LNCaP clone FGC (cell line): ENCODE results near the gene CXCR3.

Experiments used
- DNase-seq: peaks from one replicate; pipeline ENCODE4 v3.0.0-alpha.2; 2011; ENCODE audit warnings: low read depth
- H3K4me3 ChIP-seq: 2 replicates; pipeline ENCODE4 v1.5.1; 2011; ENCODE audit warnings: mild to moderate bottlenecking, low read depth, low read length, control low read depth
- TF ChIP-seq, protein P1 (sequence below): IDR thresholded peaks from 2 replicates; pipeline ENCODE4 v1.5.1; 2012; ENCODE audit warnings: mild to moderate bottlenecking; ENCODE audit not compliant: control insufficient read depth, insufficient read depth; ENCODE audit errors: extremely low read depth

CXCR3 gene

DNA sequence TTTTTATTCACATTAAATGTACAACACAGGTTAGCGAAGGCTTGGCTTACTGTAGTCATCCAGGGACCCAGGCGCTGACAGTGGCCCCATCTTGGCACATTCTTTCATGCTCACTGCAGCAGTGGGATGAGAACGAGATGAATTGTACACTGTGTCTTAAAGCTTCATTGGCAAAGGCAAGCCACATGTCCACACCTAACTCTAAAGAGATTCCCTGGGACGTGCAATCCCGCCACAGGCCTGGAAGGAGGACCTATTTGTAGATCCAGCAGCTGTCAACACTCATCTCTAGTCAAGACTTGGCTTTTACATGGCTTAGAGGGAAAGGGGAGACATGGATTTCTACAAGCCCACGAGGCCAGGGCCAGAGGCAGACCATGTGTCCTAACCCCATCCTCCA lies 16.1 kb upstream of the CXCR3 start:
- H3K4me3 ChIP-seq: no peak overlapping the region

DNA sequence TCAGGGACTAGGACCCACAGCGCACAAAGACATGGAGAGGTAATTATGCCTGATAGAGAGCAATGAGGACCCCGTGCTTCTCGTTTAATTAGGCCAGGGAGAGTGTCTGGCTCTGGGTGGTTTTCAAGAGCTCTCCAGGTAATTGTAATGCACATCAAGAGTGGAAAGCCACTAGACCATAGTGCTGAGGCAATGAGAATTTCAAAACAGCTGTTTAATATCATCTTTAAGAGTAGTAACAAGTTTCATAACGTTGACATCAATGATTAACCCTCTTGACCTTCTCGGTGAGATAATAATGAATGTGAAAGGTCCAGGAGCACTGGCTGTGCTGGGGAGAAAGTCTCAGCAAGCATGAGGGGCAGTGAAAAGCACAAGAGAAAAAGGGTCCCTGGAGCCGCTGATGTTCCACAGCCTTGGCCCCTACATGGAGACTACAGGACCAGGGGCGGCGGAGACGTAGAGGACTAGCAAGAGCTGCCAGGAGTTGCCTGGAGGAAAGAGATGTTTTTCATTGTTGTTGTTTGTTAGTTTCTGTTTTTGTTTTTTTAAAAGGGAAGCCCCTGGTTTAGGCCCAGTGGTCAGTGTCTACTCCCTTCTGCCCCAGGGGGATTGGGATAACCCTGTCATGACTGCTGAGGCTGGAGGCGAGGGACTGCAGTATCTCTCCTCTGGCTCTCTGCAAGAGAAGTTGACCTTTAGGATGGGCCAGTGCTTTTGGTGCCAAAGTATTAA lies 14.8 kb upstream of the CXCR3 start:
- DNase-seq: no peak
- TF ChIP-seq, protein P1, sequence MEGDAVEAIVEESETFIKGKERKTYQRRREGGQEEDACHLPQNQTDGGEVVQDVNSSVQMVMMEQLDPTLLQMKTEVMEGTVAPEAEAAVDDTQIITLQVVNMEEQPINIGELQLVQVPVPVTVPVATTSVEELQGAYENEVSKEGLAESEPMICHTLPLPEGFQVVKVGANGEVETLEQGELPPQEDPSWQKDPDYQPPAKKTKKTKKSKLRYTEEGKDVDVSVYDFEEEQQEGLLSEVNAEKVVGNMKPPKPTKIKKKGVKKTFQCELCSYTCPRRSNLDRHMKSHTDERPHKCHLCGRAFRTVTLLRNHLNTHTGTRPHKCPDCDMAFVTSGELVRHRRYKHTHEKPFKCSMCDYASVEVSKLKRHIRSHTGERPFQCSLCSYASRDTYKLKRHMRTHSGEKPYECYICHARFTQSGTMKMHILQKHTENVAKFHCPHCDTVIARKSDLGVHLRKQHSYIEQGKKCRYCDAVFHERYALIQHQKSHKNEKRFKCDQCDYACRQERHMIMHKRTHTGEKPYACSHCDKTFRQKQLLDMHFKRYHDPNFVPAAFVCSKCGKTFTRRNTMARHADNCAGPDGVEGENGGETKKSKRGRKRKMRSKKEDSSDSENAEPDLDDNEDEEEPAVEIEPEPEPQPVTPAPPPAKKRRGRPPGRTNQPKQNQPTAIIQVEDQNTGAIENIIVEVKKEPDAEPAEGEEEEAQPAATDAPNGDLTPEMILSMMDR: no peak
- H3K4me3 ChIP-seq: no peak overlapping the region

More for the DNA sequence above, 16.1 kb upstream of the CXCR3 start:
- DNase-seq: no peak
- TF ChIP-seq, protein P1: no peak

DNA sequence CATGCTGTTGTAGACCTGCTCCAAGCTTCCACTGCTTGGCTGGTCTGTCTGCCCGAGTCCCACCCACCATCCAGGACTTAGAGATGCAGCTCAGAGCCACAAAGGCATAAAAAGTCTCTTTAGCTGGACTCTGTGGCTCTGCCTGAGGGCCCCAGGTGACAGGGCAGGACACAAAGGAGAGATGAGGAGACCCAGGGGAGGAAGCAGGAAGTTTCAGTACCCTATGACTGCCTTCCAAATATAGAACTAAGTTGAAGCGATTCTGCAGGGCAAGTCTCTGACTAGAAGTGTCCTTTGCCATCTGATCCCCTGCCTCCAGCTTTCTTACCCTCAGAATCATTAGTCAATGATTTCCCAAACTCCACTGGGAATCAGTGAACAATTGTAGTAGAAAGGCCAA lies 11.2 kb upstream of the CXCR3 start:
- TF ChIP-seq, protein P1: no peak
- no peak for DNase-seq
- H3K4me3 ChIP-seq: no peak overlapping the region

DNA sequence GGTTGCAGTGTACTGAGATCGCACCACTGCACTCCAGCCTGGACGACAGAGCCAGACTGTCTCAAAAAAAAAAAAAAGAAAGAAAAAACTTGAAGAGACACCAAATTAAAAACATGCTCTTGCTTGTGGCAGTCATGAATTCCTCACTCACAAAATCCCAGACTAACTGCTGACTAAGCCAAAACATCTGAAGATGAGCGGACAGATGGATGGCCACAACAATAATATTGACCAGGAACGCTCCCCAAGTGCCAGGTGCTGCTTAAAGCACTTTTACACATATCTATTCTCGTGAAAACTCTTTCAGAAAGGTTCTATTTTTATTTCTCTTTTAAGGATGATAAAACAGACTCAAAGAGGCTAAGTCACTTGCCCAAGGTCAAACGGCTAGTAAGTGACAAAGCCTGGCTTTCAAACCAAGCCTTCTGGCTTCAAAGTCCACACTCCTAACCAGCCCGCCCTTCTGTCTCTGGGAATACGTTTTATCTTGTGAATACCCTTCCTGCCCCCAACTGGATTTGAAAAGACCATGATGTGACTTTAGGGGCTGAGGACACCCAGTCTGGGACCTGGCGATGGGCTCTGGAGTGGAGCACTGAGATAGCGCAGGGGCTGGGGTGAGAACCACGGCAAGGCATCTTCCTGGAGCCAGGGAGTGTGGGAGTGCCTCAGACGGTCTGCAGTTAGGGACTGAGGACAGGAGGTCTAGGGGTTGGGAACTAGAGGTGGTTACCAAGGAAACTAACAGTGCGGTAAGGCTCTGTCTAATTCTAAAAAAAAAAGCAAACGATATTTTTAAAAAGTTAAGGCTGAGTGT lies 9.5 kb upstream of the CXCR3 start:
- H3K4me3 ChIP-seq: no peak overlapping the region
- DNase-seq: no peak
- TF ChIP-seq, protein P1: no peak

DNA sequence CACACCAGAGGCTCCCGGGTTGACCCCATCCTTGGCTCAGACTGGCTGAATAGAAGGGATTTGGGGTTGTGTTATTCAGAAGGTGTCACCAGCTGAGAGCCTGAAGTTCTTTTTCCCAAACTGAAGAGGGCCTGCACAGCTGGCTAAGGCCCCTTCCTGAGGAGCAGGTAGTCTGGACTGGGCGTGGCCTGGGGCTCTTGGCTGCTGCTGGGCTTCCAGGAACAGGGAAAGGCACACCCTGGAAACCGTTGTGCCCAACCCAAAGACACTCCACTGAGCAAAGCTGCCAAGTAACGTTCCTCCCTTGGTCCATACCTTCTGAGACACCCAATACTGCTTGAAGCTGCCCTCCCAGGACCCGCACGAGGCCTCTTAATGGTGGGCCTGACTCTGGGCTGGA lies 8.3 kb upstream of the CXCR3 start:
- DNase-seq: no peak
- TF ChIP-seq, protein P1: no peak
- H3K4me3 ChIP-seq: no peak overlapping the region

DNA sequence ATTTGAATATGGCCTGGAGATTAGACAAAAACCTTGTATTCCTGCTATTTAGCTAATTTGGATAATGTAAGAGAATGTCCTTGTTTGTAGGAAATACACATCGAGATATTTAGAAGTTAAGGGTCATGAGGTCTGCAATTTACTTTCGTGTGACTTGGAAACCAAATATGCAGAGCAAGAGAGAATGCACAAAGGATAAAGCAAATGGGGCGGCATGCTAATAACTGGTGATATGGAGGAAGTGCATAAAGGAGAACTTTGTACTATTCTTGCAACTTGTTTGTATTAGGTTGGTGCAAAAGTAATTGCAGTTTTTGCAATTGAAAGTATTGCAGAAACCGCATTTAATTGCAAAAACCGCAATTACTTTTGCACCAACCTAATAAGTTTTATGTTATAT lies 7.2 kb upstream of the CXCR3 start:
- TF ChIP-seq, protein P1: no peak
- no peak for DNase-seq
- no peak overlapping the region for H3K4me3 ChIP-seq
